ENCODE measurements around the gene NKX1-2. TPM values are rescaled to one million over a fixed set of nuclear protein-coding genes. Genes with fewer than 3 reads are reported as not detected.

The NKX1-2 gene
- total and polyA plus RNA-seq, 2 of the 4 experiments (the other 2 are of a cell fraction), result not detected

- no peak overlapping the region for H2BK15ac ChIP-seq (ENCODE audit: low read depth, low read length)
- no peak overlapping the region for H3K27ac ChIP-seq (ENCODE audit: insufficient read depth, low read length)
- H3K4me2 ChIP-seq (ENCODE audit: low read depth, low read length), result no peak overlapping the region
- no peak overlapping the region for H2AK9ac ChIP-seq (replicated peaks; ENCODE audit: low read depth, low read length, poor library complexity)
- CTCF ChIA-PET, result no interaction called here
- POLR2A ChIA-PET (ENCODE audit: unreplicated experiment), result no interaction called here
- no peak overlapping the region for H2BK5ac ChIP-seq (ENCODE audit: low read depth, low read length, poor library complexity, severe bottlenecking)
- no peaks in the 10 kb centered on the region for H3K36me3 ChIP-seq (ENCODE audit: control insufficient read depth, insufficient read depth, low read length)
- H2AFZ ChIP-seq (replicated peaks; ENCODE audit: low read length, poor library complexity), result no peak overlapping the region
- no peaks in the 10 kb centered on the region for H3K9me3 ChIP-seq (ENCODE audit: control insufficient read depth, insufficient read depth, low read length)
- H3K9me1 ChIP-seq (ENCODE audit: insufficient read depth, low read length), result no peaks in the 10 kb centered on the region
- ATAC-seq (ENCODE audit: low read depth) (no peak), DNase-seq (no peak)
- no peak overlapping the region for H3K4ac ChIP-seq (ENCODE audit: low read depth, low read length)
- H3K18ac ChIP-seq (ENCODE audit: low read depth, low read length), result no peak overlapping the region
- no peak overlapping the region for H3K14ac ChIP-seq (replicated peaks; ENCODE audit: low read depth, low read length)
- no peak overlapping the region for H4K8ac ChIP-seq (ENCODE audit: low read depth in 2 of 2, low read length in 2 of 2)
- H4K5ac ChIP-seq (ENCODE audit: low read depth, low read length), result no peak overlapping the region
- intact Hi-C loops (cut with micrococcal nuclease), result no loop called here
- H2BK20ac ChIP-seq (ENCODE audit: low read depth, low read length), result no peak overlapping the region
- H3K79me1 ChIP-seq (ENCODE audit: low read depth in 1 of 2, low read length in 2 of 2), result no peaks in the 10 kb centered on the region
- peaks cover 2% of the 10 kb centered on the region; the same call in 1 of the 2 replicates for H3K4me1 ChIP-seq (ENCODE audit: control insufficient read depth, insufficient read depth, low read length)
- H4K20me1 ChIP-seq (ENCODE audit: insufficient read depth, low read length), result no peaks in the 10 kb centered on the region
- dilution Hi-C loops (cut with HindIII; ENCODE audit: low sequenced_read_pairs, unreplicated experiment), result no loop called here
- H3K4me3 ChIP-seq (ENCODE audit: insufficient read depth, low read depth, low read length), result no peak overlapping the region
- no peak overlapping the region for H3K23ac ChIP-seq (ENCODE audit: low read depth, low read length)
- H3K56ac ChIP-seq (ENCODE audit: extremely low read depth, insufficient read depth, low read length), result no peak overlapping the region
- H3K27me3 ChIP-seq (ENCODE audit: control insufficient read depth, insufficient read depth, low read length), result no peaks in the 10 kb centered on the region
- H4K91ac ChIP-seq (ENCODE audit: insufficient read depth, low read depth, low read length), result no peak overlapping the region
- TF ChIP-seq CEBPB (IDR thresholded peaks at IDR 0.05; ENCODE audit: low read depth, low read length), result no peak
- no peak for TF ChIP-seq FOS (IDR thresholded peaks at IDR 0.05; ENCODE audit: low read depth, low read length)
- TF ChIP-seq CHD1 (IDR thresholded peaks at IDR 0.05; ENCODE audit: low read depth, low read length), result no peak
- TF ChIP-seq RCOR1 (IDR thresholded peaks at IDR 0.05; ENCODE audit: insufficient replicate concordance, low read length), result no peak
- no peak for TF ChIP-seq MAFK (IDR thresholded peaks at IDR 0.05; ENCODE audit: low read depth, low read length)
- TF ChIP-seq ELK1 (IDR thresholded peaks at IDR 0.05; ENCODE audit: borderline replicate concordance, low read depth, low read length), result no peak
- TF ChIP-seq BHLHE40 (IDR thresholded peaks at IDR 0.05; ENCODE audit: low read depth, low read length), result no peak
- no peak for TF ChIP-seq RFX5 (IDR thresholded peaks at IDR 0.05; ENCODE audit: low read depth, low read length)
- TF ChIP-seq MAZ (IDR thresholded peaks at IDR 0.05; ENCODE audit: borderline replicate concordance, low read depth, low read length), result no peak
- no peak for TF ChIP-seq CTCF (conservative IDR thresholded peaks at IDR 0.05; ENCODE audit: low read depth, low read length)
- TF ChIP-seq POLR2A (IDR thresholded peaks at IDR 0.05; ENCODE audit: low read depth, low read length), result no peak
- no peak for TF ChIP-seq USF2 (IDR thresholded peaks at IDR 0.05; ENCODE audit: low read depth, low read length)
- no peak for TF ChIP-seq MXI1 (IDR thresholded peaks at IDR 0.05; ENCODE audit: borderline replicate concordance, low read depth, low read length)
- no peak for TF ChIP-seq NFE2L2 (IDR thresholded peaks at IDR 0.05; ENCODE audit: low read depth, low read length)
- no peak for TF ChIP-seq RAD21 (IDR thresholded peaks at IDR 0.05; ENCODE audit: low read length)
- no peak overlapping the region for H2BK120ac ChIP-seq (ENCODE audit: low read depth, low read length)
- no TSS peak for BruUV-seq (replicated peaks)
- no peak overlapping the region for H3K9ac ChIP-seq (ENCODE audit: low read depth, low read length)
- in situ Hi-C loops (cut with MboI; ENCODE audit: low sequenced_read_pairs), result no loop called here
- 43% methylated on average over 4 of the region's 5 CpGs; no CpG with 5 or more reads in 1 of the 2 experiments for WGBS, 2 experiments (ENCODE audit: extremely low coverage in 2 of 2, insufficient read length in 1 of 2)
- no peak overlapping the region for H2AK5ac ChIP-seq (ENCODE audit: low read depth, low read length)
These were observed 31.0 kb upstream of the NKX1-2 start for GRCh38 chr10:124480860-124481259.
